ENCODE results near the gene UGT1A8.

Gene UGT1A8

GRCh38 chr2:233801357-233802131 lies 184.1 kb downstream of the UGT1A8 start:
- H3F3A ChIP-seq (ENCODE audit: insufficient read depth, low read length), result no peaks in the 10 kb centered on the region
- H3K4me1 ChIP-seq (ENCODE audit: insufficient read depth, low read length, severe bottlenecking), result no peaks in the 10 kb centered on the region
- H3K9me2 ChIP-seq (ENCODE audit: low read depth, low read length), result no peaks in the 10 kb centered on the region
- H3K79me2 ChIP-seq (ENCODE audit: insufficient read depth, low read length), result no peaks in the 10 kb centered on the region
- no peak overlapping the region for H3K9ac ChIP-seq (ENCODE audit: low read length)
- no peak overlapping the region for H2AFZ ChIP-seq (ENCODE audit: low read length)
- H4K20me1 ChIP-seq (ENCODE audit: insufficient read depth, low read length), result no peaks in the 10 kb centered on the region
- no peaks in the 10 kb centered on the region for H3K27me3 ChIP-seq (ENCODE audit: insufficient read depth, low read length)
- H3K27ac ChIP-seq (ENCODE audit: low read depth, low read length, poor library complexity, severe bottlenecking), result no peak overlapping the region
- no peaks in the 10 kb centered on the region for H3K9me3 ChIP-seq (ENCODE audit: low read length)
- no peak overlapping the region for H3K4me3 ChIP-seq (ENCODE audit: low read depth, low read length, poor library complexity, severe bottlenecking)
- no peak for TF ChIP-seq EZH2 (IDR thresholded peaks at IDR 0.05; ENCODE audit: borderline replicate concordance, low read length)
- TF ChIP-seq, protein P1, sequence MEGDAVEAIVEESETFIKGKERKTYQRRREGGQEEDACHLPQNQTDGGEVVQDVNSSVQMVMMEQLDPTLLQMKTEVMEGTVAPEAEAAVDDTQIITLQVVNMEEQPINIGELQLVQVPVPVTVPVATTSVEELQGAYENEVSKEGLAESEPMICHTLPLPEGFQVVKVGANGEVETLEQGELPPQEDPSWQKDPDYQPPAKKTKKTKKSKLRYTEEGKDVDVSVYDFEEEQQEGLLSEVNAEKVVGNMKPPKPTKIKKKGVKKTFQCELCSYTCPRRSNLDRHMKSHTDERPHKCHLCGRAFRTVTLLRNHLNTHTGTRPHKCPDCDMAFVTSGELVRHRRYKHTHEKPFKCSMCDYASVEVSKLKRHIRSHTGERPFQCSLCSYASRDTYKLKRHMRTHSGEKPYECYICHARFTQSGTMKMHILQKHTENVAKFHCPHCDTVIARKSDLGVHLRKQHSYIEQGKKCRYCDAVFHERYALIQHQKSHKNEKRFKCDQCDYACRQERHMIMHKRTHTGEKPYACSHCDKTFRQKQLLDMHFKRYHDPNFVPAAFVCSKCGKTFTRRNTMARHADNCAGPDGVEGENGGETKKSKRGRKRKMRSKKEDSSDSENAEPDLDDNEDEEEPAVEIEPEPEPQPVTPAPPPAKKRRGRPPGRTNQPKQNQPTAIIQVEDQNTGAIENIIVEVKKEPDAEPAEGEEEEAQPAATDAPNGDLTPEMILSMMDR (IDR thresholded peaks at IDR 0.05; ENCODE audit: low read length), result no peak
- H3K4me2 ChIP-seq (ENCODE audit: low read length), result no peak overlapping the region
- no peaks in the 10 kb centered on the region for H3K36me3 ChIP-seq (ENCODE audit: insufficient read depth, low read length)

GRCh38 chr2:233802132-233802815 lies 184.8 kb downstream of the UGT1A8 start:
- no peak overlapping the region for H3K4me2 ChIP-seq (ENCODE audit: low read length)
- no peaks in the 10 kb centered on the region for H3K36me3 ChIP-seq (ENCODE audit: insufficient read depth, low read length)
- no peaks in the 10 kb centered on the region for H3K9me2 ChIP-seq (ENCODE audit: low read depth, low read length)
- H4K20me1 ChIP-seq (ENCODE audit: insufficient read depth, low read length), result no peaks in the 10 kb centered on the region
- H3K4me1 ChIP-seq (ENCODE audit: insufficient read depth, low read length, severe bottlenecking), result no peaks in the 10 kb centered on the region
- H3K27me3 ChIP-seq (ENCODE audit: insufficient read depth, low read length), result no peaks in the 10 kb centered on the region
- H3K27ac ChIP-seq (ENCODE audit: low read depth, low read length, poor library complexity, severe bottlenecking), result no peak overlapping the region
- H3K4me3 ChIP-seq (ENCODE audit: low read depth, low read length, poor library complexity, severe bottlenecking), result no peak overlapping the region
- H3K9me3 ChIP-seq (ENCODE audit: low read length), result no peaks in the 10 kb centered on the region
- TF ChIP-seq, protein P1 (IDR thresholded peaks at IDR 0.05; ENCODE audit: low read length), result no peak
- no peak for TF ChIP-seq EZH2 (IDR thresholded peaks at IDR 0.05; ENCODE audit: borderline replicate concordance, low read length)
- H2AFZ ChIP-seq (ENCODE audit: low read length), result no peak overlapping the region
- H3K79me2 ChIP-seq (ENCODE audit: insufficient read depth, low read length), result no peaks in the 10 kb centered on the region
- H3F3A ChIP-seq (ENCODE audit: insufficient read depth, low read length), result no peaks in the 10 kb centered on the region
- no peak overlapping the region for H3K9ac ChIP-seq (ENCODE audit: low read length)

- Histone ChIP-seq H3K4me3 (ENCODE audit: low read depth, low read length, poor library complexity, severe bottlenecking) (no peak overlapping the region), H3F3A (ENCODE audit: insufficient read depth, low read length) (no peaks in the 10 kb centered on the region), H3K36me3 (ENCODE audit: insufficient read depth, low read length) (no peaks in the 10 kb centered on the region), H3K27ac (ENCODE audit: low read depth, low read length, poor library complexity, severe bottlenecking) (no peak overlapping the region), H3K9ac (ENCODE audit: low read length) (no peak overlapping the region), H3K9me2 (ENCODE audit: low read depth, low read length) (no peaks in the 10 kb centered on the region), H3K4me1 (ENCODE audit: insufficient read depth, low read length, severe bottlenecking) (no peaks in the 10 kb centered on the region), H3K27me3 (ENCODE audit: insufficient read depth, low read length) (no peaks in the 10 kb centered on the region), H3K79me2 (ENCODE audit: insufficient read depth, low read length) (no peaks in the 10 kb centered on the region), H2AFZ (ENCODE audit: low read length) (no peak overlapping the region), H4K20me1 (ENCODE audit: insufficient read depth, low read length) (no peaks in the 10 kb centered on the region), H3K9me3 (ENCODE audit: low read length) (no peaks in the 10 kb centered on the region), H3K4me2 (ENCODE audit: low read length) (no peak overlapping the region)
- TF ChIP-seq, protein P1 (IDR thresholded peaks at IDR 0.05; ENCODE audit: low read length), result no peak
- no peak for TF ChIP-seq EZH2 (IDR thresholded peaks at IDR 0.05; ENCODE audit: borderline replicate concordance, low read length)
Observed at GRCh38 chr2:233803292-233803911, 186.0 kb downstream of the UGT1A8 start.
